Activated T-cell treated with anti-CD3 and anti-CD28 coated beads for 24 hours (primary cell): Measurements from ENCODE around the gene WNT10A.
A peak's percentile ranks its signal among the peaks of the same experiment; 100 is the strongest.
"Not testable (repeated sequence)": the region's sequence is repeated elsewhere in the genome, so short reads cannot be mapped to it uniquely, and the experiment has no call there.

Source experiments
- DNase-seq: peaks from one replicate; pipeline ENCODE4 v3.0.0-alpha.2; 2020; ENCODE audit warnings: low read depth

WNT10A gene

DNA sequence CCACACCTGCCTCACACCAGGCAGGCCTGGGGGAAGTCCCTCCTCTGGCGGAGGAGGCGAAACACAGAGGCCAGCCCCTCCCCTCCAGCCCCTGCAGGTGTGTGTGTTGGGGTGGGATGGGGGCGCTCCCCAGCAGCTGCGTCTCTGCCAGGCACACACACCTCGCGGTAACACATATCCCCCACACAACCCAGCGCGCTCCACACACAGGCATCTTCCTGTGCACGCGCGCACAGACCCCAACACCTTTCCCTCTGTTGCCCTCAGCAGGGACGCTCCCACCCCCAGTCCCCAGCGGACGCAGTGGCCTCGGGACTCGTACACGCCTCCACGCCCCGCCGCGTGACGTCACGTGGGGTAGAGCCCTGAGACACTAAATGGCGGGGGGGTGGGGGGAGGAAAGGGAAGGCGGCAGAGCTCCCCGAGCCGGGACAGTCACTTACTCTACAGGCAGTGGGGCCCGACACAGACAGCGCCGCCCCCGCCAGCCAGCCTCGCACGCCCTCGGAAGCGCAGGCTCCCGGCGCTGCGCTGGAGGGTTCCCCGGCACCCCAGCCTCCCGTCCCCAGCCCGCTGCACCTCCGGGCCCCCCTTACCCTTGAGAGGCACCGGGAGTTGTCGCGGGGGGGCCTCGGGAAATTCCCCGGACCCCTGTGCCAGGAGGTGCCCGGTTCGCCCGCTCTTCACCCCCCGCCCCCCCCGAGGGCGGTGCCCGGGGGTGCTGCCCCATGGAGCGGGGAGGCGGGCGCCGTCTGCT is at the start of gene WNT10A:
TSS of gene WNT10A (plus strand) at position 751 of the 757 bp plus-strand sequence. CDS start 144 bp downstream, outside the sequence.
- DNase-seq: peak; percentile 53

DNA sequence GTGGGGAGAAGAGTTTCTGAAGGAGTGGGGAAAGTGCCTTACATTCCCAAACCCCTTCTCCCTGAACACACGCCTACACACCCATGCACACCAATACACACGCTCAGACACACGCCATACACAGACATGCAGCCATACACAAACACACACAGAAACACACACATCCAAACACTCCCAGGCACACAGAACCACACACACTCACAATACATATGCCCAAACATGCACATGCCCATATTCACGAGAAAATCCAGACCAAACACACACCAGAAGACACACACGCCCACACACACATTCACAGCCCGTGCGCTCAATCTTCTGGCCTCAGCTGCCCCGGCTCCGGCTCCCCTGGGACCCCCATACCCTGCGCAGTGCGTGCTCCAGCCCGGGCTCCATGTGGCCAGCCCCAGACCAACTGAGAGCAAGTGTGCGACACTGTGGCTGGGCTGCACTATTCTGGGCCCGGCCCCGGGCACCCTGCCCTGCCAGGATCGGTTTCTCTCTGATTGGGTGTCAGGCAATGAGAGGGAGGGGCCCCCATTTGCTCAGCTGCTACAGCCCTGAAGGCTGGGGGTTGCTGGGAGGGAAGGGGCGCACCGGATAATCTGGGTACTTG is 49.2 kb upstream of the WNT10A start, which contains the start of gene PRKAG3:
TSS of gene PRKAG3 (minus strand) at position 426 of the 613 bp plus-strand sequence.
- DNase-seq: no peak

DNA sequence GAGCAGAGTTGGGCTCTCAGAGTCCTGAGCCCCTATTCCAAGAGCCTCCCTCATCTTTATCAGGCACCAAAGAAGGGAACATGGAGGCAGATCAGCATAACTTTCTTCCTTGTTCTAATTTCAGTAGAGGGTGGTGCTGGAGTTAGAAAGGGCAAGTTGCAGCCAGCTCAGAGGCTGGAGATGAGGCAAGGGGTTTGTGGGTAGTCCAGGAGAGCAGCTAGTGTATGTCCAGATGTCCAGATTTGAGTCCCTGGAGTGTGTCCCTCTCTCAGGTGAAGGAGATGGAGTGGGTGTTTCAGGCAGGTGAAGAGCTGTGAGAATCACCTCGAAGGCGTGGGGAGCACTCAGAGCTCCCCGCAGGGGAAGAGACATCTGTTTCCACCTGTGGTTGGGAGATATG is 48.6 kb upstream of the WNT10A start:
- no peak for DNase-seq

DNA sequence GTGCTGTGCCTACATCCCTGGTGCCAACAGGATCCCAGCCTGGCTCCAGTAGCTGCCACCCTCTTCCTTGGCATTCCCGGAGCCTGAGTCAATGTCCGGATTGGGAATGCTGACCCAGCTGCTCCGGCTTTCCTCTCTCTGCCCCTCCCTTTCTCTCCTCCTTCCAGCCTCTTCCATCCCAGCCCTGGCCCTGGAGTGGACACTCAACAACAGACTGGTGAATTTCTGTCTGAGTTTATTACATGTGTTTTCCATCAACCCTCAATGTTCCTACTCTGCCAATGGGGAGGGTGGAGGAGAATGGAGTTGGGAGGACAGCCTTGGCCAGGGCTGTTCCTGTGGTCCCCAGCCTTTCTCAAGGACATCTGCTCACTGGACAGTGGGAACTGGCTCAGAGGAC is 48.1 kb upstream of the WNT10A start:
- DNase-seq: no peak

DNA sequence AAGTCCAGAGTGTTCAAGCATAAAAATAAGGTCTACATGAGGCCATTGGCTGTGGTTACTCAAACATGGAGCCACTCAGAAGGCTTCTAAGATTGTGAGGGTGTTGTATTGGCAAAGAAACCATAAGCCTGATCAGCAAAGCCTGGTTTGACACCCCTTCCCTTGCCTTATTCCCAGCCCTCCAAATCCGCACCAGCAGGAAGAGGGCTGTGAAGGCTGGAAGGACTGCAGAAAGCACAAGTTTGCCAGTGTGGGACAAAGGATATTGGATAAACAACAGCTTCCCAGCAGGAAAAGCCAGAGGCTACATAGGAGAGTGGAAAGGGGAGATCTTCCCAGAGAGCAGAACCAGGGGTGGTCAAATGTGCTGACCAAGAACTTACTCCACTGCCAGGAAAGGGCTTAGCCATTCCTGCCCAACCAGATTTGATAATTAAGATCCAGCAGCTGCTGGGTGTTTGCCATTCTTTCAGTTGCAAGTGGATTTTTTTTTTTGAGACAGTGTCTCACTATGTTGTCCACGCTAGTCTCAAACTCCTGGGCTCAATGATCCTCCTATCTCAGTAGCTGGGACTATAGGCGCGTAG is 47.5 kb upstream of the WNT10A start:
- DNase-seq: no peak

DNA sequence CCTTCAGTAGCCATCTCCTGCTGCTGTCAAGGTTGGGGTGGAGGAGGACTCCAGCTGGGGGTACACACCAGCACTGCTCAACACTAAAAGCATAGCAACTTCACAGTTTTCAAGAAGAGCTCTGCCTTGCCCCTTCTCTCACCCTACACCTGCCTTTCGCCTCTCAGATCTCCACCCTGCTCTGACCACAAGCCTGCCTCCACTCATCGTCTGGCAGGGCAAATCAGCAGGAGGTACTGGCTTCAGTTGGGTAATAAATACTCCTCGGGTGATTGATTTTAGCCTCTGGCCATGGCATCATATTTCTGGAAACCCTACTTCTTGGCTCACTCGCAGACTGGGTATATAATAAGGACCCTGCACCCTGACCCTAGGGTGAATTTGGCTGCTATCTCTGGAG is 46.0 kb upstream of the WNT10A start:
- DNase-seq: no peak

DNA sequence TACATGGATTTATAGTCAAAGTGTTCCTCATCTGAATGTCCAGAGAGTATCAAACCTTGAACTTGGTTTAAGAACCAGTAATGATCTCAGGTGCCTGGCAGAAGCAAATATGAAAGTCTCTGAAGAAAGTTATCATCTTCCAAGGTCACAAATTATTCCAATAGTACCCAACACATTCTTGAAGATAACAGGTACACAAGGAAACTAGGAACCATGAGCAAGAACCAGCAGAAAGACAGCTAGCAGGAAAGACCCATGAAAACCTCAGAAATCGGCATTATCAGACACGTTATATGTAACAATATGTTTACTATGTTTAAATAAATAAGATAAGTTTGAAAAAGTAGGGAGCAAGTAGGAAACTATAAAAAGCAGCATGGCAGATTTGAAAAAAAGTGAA is 43.2 kb upstream of the WNT10A start:
- no peak for DNase-seq

DNA sequence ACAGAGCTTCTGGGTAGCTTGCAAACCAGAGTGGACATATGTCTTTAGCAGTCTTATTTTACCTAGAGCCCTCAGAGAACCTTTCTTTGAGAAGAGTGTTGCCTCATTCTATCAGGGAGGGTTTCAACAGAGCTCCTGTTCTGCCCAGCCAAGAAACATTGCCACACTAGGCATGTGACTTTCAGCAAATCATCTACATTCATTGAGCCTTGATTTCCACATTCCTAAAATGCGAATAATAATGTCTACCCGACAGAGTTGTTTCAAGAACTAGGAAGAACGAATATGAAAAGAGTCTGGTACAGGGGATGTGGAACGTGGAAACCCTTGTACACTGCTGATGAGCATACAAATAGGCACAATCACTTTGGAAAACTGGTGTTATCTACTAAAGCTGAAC is 41.2 kb upstream of the WNT10A start:
- DNase-seq: no peak

DNA sequence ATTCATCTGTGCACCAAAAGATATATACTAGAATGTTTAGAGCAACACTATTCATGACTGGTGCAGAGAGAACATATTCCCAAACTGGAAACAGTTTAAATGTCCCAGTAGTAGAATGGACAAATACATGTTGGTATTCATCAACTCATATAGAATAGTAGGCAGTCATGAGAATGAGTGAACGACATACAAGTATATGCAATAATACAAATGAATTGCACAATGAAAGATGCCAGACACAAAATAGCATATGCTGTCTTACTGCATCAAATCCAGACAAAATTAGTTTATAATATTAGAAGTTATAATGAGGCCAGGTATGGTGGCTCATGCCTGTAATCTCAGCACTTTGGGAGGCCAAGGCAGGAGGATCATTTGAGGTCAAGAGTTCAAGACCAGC is 40.8 kb upstream of the WNT10A start:
- no peak for DNase-seq

DNA sequence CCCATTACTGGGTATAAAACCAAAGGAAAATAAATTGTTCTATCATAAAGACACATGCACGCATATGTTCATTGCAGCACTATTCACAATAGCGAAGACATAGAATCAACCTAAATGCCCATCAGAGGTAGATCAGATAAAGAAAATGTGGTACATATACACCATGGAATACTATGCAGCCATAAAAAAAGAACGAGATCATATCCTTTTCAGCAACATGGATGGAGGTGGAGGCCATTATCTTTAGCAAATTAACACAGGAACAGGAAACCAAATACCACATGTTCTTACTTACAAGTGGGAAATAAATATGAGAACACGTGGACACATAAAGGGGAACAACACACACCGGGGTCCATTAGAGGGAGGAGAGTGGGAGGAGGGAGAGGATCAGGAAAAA is 36.3 kb upstream of the WNT10A start:
- DNase-seq: not testable (repeated sequence)

DNA sequence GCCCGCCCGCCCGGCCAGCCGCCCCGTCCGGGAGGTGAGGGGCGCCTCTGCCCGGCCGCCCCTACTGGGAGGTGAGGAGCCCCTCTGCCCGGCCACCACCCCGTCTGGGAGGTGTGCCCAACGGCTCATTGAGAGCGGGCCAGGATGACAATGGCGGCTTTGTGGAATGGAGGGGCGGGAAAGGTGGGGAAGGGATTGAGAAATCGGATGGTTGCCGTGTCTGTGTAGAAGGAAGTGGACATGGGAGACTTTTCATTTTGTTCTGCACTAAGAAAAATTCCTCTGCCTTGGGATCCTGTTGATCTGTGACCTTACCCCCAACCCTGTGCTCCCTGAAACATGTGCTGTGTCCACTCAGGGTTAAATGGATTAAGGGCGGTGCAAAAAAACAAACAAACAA is 33.7 kb upstream of the WNT10A start:
- not testable (repeated sequence) for DNase-seq

DNA sequence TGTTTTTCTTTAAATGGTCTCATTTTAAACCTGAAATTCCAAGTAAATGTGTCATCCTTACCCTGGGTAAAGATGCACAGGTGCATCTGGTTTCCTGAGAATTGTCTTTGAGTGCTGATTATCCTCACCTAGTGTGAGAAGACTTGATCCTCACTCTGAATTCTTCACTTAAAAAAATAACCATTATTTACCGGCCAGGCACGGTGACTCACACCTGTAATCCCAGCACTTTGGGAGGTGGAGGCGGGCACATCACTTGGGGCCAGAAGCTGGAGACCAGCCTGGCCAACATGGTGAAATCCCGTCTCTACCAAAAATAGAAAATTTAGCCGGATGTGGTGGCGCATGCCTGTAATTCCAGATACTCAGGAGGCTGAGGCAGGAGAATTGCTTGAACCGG is 30.9 kb upstream of the WNT10A start:
- DNase-seq: no peak

DNA sequence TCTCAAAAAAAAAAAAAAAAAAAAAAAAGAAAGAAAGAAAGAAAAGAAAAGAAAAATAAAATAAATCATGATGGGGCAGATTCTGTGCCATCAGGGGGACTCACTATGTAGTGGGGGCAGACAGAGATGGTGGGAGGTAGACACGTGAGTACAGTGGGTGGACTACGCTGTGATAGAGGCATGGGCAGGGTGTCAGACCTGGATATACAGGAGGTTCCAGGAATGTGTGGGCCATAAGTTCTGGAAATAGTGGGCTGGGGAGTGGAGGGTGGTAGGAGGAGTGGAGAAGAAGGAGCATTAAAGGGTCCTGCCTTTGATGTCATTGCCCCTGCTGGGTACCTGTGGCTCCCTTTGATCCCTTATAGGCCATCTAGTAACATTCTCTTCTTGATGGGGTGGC is 29.9 kb upstream of the WNT10A start:
- DNase-seq: no peak

DNA sequence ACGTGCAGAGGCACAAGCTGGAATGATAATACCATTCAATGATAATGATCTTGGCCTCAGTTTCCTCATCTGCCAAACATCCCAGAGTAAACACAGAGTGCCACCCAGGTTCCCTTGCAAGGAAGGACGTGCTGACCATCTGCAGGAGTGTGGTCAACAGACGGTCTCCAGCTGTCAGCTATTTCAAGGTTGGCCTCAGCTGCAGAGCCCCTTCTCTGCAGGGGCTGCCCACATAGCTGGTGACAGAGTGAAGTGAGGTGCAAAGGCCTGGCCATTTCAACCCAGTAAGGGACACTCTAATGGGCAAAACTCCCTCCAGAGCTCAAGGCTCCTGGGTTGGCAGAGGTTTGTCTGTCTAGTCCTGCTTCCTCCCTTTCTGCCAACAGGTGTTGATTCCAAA is 29.4 kb upstream of the WNT10A start:
- DNase-seq: no peak

DNA sequence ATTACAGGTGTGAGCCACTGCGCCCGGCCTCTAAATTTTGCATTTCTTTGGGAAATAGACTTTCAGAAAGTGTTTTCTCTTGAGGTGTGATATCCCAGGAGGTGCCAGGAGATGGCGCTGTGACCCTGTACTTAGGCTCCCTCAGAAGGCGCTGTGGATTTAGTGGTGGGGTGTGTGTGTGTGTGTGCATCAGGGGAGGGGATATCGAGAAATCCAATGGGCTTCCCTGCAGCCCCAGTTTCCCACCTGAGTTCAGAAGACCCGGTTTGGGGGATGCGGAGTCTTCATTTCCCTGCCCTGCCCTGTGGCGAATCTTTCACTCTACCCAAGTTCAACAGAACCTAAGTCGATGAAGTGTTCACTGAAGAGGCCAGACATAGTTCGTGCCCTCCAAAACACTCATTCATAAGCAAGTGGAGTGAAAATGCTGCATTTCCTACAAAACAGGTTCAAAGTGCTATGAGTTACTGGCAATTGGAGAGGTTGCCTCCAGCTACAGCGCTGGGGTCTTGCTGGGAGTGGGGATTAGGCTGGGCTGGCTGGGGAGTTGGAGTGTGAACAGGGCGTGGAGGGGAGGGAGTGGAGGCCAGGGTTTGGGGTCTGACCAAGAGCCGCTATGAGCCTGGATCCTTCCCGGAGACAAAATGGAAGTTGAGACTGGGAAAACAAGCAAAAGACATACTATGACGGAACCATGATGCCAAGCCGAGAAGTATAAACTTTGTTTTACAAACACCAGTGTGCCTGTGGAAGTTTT is 27.6 kb upstream of the WNT10A start:
- DNase-seq: peak; percentile 50

DNA sequence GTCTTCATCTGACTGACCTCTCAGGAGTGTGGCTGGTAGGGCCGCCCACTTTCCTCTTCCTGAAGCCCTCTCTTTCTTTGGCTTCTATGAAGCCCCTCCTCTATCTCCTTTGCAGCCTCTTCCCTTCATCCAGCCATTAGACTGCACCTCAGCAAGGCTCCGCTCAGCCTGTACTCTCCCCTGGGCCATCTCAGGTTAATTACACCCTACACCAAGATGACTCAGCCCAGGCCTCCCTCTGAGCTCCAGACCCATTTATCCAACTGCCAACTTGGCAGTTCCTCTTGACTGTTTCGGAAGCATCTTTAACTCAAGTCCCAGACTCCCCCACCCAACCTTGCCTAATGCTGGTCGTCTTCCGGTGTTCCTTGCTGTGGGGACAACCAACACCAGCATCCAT is 26.9 kb upstream of the WNT10A start:
- no peak for DNase-seq

DNA sequence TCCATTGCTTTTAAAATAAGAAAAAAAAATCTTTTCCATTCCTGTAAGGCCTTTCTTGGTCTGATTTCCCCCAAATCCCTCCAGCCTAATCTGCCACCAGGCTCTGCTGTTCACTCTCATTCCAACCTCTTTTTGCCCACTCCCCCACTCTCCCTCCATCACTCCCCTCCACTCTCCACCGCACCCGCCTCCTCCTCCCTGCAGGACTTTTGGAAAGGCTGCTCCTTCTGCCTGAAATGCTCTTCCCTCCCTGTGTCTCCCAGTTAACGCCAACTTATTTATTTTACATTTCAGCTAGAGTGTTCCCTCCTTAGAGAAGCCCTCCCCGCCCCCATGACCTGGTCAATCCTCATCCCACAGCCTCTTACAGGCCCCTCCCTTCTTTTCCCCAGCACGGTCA is 25.8 kb upstream of the WNT10A start:
- DNase-seq: no peak

DNA sequence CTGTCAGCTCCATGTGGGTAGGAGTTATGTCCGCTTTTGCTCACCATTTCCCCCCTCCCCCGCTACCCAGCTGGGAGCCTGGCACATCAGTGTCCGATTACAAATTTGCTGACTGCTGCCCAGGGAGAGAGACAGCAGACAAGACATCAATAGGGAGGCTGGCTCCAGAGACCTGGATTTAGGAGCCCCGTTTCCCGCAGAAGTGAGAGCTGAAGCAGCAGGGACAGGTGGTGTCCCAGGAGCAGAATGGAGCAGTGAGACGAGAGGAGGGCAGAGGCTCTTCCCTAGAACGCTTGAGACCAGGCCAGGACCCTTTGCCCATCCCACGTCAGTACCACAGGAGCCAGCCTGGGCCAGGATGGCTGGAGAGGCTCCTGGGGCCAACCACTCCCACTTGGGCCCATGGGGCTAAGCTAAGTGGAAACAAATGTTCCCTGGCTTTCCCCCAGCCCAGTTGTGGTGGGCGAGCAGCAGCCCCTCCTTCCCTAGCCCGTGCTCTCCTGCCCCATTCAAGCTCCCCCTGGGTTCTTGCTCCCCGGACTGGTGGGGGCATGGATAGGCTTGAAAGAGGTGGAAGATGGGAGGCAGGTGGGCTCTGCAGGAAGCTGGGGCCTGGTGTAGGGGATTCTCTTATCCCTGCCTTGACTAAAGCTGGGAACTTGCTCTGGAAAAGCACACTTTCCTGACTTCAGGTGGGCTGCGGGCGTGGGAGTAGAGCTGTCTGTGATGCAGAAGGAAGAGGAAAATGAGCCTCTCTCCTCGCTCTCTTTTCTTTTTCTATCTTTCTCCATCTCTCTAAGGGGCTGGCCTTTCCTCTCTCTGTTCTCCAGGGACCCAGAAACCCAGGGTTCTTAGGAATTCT is 25.1 kb upstream of the WNT10A start:
- DNase-seq: no peak

DNA sequence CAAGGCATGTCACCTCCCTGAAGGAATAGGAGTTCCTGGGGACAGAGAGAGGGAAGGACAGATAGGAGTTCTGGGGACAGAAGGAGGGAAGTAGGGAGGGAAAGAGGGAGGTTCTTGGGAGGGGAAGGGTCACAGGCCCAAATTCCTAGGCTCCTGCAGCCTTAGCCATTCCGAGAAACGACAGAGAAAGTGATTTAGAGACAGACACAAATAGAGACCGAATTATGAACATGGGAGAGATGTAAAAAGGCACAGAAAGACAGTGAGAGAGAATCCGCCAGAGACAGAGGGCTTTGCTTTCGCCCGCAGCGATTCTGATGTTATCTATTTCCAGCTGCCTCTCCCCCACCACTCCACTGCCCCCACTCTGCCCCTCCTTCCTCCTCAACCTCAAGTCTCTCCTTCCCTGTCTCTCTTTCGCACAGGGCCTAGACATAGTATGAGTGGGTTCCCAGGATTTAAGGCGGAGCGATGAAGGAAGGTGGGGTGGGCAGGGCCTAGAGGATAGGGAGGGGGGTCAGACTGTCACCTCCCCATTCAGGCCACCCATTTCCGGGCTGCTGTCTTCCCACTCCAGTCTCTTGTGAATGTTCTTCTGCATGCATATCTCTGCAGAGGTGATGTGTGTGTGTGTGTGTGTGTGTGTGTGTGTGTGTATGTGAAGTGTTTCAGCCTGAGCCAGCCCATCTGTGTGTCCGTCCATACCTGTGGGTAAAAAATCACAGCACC is 24.3 kb upstream of the WNT10A start:
- DNase-seq: no peak

DNA sequence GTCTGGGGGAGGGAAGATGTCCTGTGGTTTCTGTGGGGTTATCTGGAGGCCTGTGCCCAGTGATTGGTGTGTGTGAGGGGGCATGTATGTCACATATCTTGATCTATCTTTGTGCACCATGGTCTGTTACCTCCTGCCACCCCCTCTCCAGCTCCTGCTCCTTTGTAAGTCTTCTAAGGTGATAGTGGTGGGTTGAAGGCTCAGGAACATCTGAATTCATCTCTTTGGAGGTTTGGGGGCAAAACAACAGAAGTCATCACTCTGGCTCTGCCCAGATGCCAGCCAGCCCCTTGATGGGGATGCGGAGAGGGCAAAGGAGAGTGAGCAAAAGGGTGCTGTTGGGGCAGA is 23.8 kb upstream of the WNT10A start:
- no peak for DNase-seq
